CD4-positive, CD25-positive, alpha-beta regulatory T cell (primary cell): ENCODE results near the gene TEKT5. TPM values are rescaled to one million over a fixed set of nuclear protein-coding genes. Genes with fewer than 3 reads are reported as not detected.
A peak's percentile ranks its signal among the peaks of the same experiment; 100 is the strongest.

Experiments
- ATAC-seq, 2 donors: fragments of 150-1000 bp; cut with Tn5 transposase; one replicate each; pipeline ENCODE4 v1.10.0; 2021; ENCODE audit warnings: low read depth in 2 of 2, moderate number of reproducible peaks in 2 of 2, moderate library complexity in 1 of 2
- DNase-seq, 3 donors: peaks; one replicate each; pipeline versions ENCODE4 v3.0.0 to v3.0.0-alpha.2; 2012 to 2022; ENCODE audit warnings: mixed read lengths in 1 of 3
- H3K27ac ChIP-seq: one replicate; pipeline ENCODE4 v1.7.0; 2013; ENCODE audit warnings: mild to moderate bottlenecking, low read length; ENCODE audit not compliant: insufficient read depth, poor library complexity, severe bottlenecking
- H3K27me3 ChIP-seq: one replicate; pipeline ENCODE4 v1.7.0; 2013; ENCODE audit warnings: low read length; ENCODE audit not compliant: control insufficient read depth, insufficient read depth
- H3K36me3 ChIP-seq: one replicate; pipeline ENCODE4 v1.7.0; 2013; ENCODE audit warnings: mild to moderate bottlenecking, low read length, moderate library complexity; ENCODE audit not compliant: control insufficient read depth, insufficient read depth
- H3K4me1 ChIP-seq: 2 replicates; pipeline ENCODE4 v1.7.0; 2013; ENCODE audit warnings: mild to moderate bottlenecking, low read length; ENCODE audit not compliant: insufficient read depth, control insufficient read depth, poor library complexity, severe bottlenecking
- H3K4me3 ChIP-seq: one replicate; pipeline ENCODE4 v1.7.0; 2013; ENCODE audit warnings: low read depth, mild to moderate bottlenecking, low read length, moderate library complexity
- H3K9me3 ChIP-seq, 2 experiments: 1 replicate in 1 of 2; 2 replicates in 1 of 2; pipeline ENCODE4 v1.7.0; 2013; ENCODE audit warnings: low read length in 2 of 2, mild to moderate bottlenecking in 1 of 2, moderate library complexity in 1 of 2; ENCODE audit not compliant: control insufficient read depth in 2 of 2
- H3K27ac Mint-ChIP-seq, 3 donors: one replicate each; pipeline ENCODE4 v1.8.0; 2020 to 2022; ENCODE audit warnings: mild to moderate bottlenecking in 3 of 3, mixed read lengths in 3 of 3, moderate library complexity in 2 of 3
- H3K27me3 Mint-ChIP-seq: one replicate; pipeline ENCODE4 v1.8.0; 2022; ENCODE audit warnings: mild to moderate bottlenecking, mixed read lengths
- H3K36me3 Mint-ChIP-seq: one replicate; pipeline ENCODE4 v1.8.0; 2020; ENCODE audit warnings: mixed read lengths
- H3K4me1 Mint-ChIP-seq, 4 donors: one replicate each; pipeline ENCODE4 v1.8.0; 2020 to 2022; ENCODE audit warnings: mixed read lengths in 4 of 4, mild to moderate bottlenecking in 1 of 4
- H3K4me3 Mint-ChIP-seq, 4 donors: one replicate each; pipeline ENCODE4 v1.8.0; 2020 to 2022; ENCODE audit warnings: mild to moderate bottlenecking in 4 of 4, mixed read lengths in 4 of 4, moderate library complexity in 3 of 4
- H3K9me3 Mint-ChIP-seq, 7 donors: one replicate each; pipeline ENCODE4 v1.8.0; 2020 to 2022; ENCODE audit warnings: mixed read lengths in 7 of 7, mild to moderate bottlenecking in 3 of 7, moderate library complexity in 2 of 7
- polyA plus RNA-seq, 4 donors: library from polyadenylated mRNA; unstranded; fragments of 300-500 nt; fragmentation: Illumina TruSeq; gene quantifications; one replicate each; pipeline ENCODE4 v1.2.3, GENCODE V29; 2021
- total RNA-seq: library from RNA; stranded (reverse); gene quantifications from one replicate; pipeline ENCODE4 v1.2.3, GENCODE V29; 2022

TEKT5 gene
- total and polyA plus RNA-seq, 5 donors from 2014 or later: 0.24 TPM; not detected in 4

DNA sequence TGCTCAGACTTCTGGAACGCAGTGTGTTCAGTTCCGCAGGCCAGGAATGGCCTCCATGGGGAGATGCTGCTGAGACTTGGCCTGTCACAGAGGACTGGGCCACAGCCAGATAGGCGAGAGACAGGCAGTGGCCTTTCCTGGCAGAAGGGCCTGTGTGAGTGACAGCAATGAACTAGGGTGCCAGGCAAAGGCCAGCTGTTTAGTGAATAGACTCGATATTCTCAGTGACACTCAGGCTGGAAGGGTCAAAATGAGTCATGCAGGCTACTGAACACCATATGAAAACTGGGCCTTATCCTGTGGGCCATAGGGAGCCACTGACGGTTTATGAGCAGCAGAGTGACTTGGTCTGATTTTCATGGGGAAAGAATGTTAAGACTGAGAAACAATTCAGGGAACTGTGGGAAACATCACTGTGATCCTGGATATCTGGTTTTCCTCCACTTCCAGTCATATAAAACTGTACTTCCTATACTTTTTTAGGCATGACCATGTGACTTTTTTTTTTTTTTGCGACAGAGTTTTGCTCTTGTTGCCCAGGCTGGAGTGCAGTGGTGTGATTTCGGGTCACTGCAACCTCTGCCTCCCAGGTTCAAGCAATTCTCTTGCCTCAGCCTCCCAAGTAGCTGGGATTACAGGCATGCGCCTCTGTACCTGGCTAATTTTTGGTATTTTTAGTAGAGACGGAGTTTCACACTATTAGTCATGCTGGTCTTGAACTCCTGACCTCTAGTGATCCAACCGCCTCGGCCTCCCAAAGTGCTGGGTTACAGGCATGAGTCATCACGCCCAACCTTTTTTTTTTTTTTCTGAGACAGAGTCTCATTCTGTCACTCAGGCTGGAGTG lies 43.7 kb upstream of the TEKT5 start:
- DNase-seq: peak; percentile 15 to 81 (median 16)
- Mint-ChIP-seq H3K9me3 (peaks cover 0 to 2% (median 0%) of the 10 kb centered on the region in 7 donors), H3K4me1 (peaks cover 5 to 18% (median 15%) of the 10 kb centered on the region in 4 donors), H3K27ac (peak overlapping the region in 2 of 3 donors; percentile 46 to 52), H3K4me3 (no peak overlapping the region), H3K36me3 (no peaks in the 10 kb centered on the region), H3K27me3 (peaks cover 4% of the 10 kb centered on the region)
- Histone ChIP-seq H3K9me3 (no peaks in the 10 kb centered on the region), H3K36me3 (no peaks in the 10 kb centered on the region), H3K4me3 (no peak overlapping the region), H3K27ac (no peak overlapping the region), H3K4me1 (peaks cover 20% of the 10 kb centered on the region), H3K27me3 (no peaks in the 10 kb centered on the region)
- peak; percentile 15 to 29 for ATAC-seq

- Histone ChIP-seq H3K36me3 (no peaks in the 10 kb centered on the region), H3K4me1 (peaks cover 14% of the 10 kb centered on the region), H3K27me3 (no peaks in the 10 kb centered on the region), H3K4me3 (peak overlapping the region; percentile 69), H3K27ac (peak overlapping the region; percentile 64), H3K9me3 (no peaks in the 10 kb centered on the region)
- peak overlapping the region; percentile 89 to 91 (median 90) for H3K27ac Mint-ChIP-seq
- no peaks in the 10 kb centered on the region for H3K36me3 Mint-ChIP-seq
- peak; percentile 63 to 87 (median 83) for DNase-seq
- H3K4me1 Mint-ChIP-seq: peaks cover 5 to 15% (median 10%) of the 10 kb centered on the region in 4 donors
- H3K4me3 Mint-ChIP-seq: peak overlapping the region; percentile 7 to 89 (median 80)
- ATAC-seq: peak; percentile 76 to 84
- peaks cover 0 to 2% (median 0%) of the 10 kb centered on the region in 7 donors for H3K9me3 Mint-ChIP-seq
- H3K27me3 Mint-ChIP-seq: peaks cover 8% of the 10 kb centered on the region
Measured at GRCh38 chr16:10737068-10737625, 42.4 kb upstream of the TEKT5 start.

DNA sequence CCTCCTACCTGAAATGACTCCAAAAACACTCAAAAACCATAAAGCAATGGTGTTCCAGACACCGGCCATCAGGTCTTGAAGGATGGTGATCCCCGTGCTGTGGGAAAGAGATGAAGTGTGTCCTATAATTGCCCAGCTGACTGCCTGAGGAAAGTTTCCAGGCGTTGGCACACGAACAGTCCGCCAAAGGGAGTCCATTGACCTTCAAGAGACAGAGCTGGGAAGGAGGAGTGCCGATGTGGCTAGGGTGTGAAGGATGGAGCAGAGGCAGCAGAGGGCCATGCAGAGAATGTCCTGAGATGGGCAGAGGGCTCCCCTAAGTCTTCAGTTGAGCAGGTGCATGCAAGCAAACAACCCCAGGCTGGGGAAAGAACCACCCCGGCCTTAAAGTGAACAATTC lies 37.1 kb upstream of the TEKT5 start:
- Mint-ChIP-seq H3K36me3 (no peaks in the 10 kb centered on the region), H3K27ac (peak overlapping the region in 1 of 3 donors; percentile 56), H3K4me3 (no peak overlapping the region), H3K27me3 (peaks cover 8% of the 10 kb centered on the region), H3K9me3 (no peaks in the 10 kb centered on the region), H3K4me1 (peaks cover 0 to under 1% (median under 1%) of the 10 kb centered on the region in 4 donors)
- H3K4me3 ChIP-seq: no peak overlapping the region
- DNase-seq (no peak), ATAC-seq (no peak)
- H3K36me3 ChIP-seq: no peaks in the 10 kb centered on the region
- H3K4me1 ChIP-seq: no peaks in the 10 kb centered on the region
- H3K27me3 ChIP-seq: no peaks in the 10 kb centered on the region
- H3K9me3 ChIP-seq: no peaks in the 10 kb centered on the region
- H3K27ac ChIP-seq: no peak overlapping the region

- Histone ChIP-seq H3K27ac (no peak overlapping the region), H3K27me3 (no peaks in the 10 kb centered on the region), H3K4me1 (no peaks in the 10 kb centered on the region), H3K36me3 (no peaks in the 10 kb centered on the region), H3K9me3 (no peaks in the 10 kb centered on the region), H3K4me3 (no peak overlapping the region)
- Mint-ChIP-seq H3K36me3 (no peaks in the 10 kb centered on the region), H3K4me3 (no peak overlapping the region), H3K9me3 (peaks cover 0 to 2% (median 0%) of the 10 kb centered on the region in 7 donors), H3K4me1 (no peaks in the 10 kb centered on the region), H3K27ac (no peak overlapping the region), H3K27me3 (peaks cover 12% of the 10 kb centered on the region)
- DNase-seq (no peak), ATAC-seq (no peak)
Measured at GRCh38 chr16:10729104-10730048, 34.6 kb upstream of the TEKT5 start.

GRCh38 chr16:10728003-10728887 lies 33.5 kb upstream of the TEKT5 start:
- no peaks in the 10 kb centered on the region for H3K36me3 Mint-ChIP-seq
- Histone ChIP-seq H3K36me3 (no peaks in the 10 kb centered on the region), H3K27ac (no peak overlapping the region), H3K9me3 (no peaks in the 10 kb centered on the region), H3K4me3 (no peak overlapping the region), H3K4me1 (no peaks in the 10 kb centered on the region), H3K27me3 (no peaks in the 10 kb centered on the region)
- H3K27me3 Mint-ChIP-seq: peaks cover 10% of the 10 kb centered on the region
- H3K4me3 Mint-ChIP-seq: no peak overlapping the region
- DNase-seq (no peak), ATAC-seq (peak in 1 of 2 donors; percentile 20)
- H3K9me3 Mint-ChIP-seq: peaks cover 0 to 2% (median 0%) of the 10 kb centered on the region in 7 donors
- no peaks in the 10 kb centered on the region for H3K4me1 Mint-ChIP-seq
- H3K27ac Mint-ChIP-seq: no peak overlapping the region

DNA sequence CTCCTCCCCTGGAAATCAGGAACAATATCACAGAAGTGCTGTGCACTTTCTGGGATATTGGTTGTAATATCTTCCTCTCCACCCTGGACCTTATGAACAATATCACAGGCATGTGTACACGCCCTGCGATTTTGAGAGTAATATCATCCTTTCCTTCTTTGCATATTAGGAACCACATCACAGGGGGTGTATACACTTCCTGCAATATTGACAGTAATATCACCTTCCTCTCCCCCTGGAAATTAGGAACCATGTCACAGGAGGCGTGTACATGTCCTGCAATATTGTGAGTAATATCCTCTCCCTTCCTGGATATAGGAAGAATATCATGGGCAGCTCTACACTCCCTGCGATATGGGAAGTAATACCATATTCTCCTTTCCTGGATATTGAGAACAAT lies 14.2 kb upstream of the TEKT5 start:
- no peak for DNase-seq
- H3K4me3 ChIP-seq: no peak overlapping the region
- no peaks in the 10 kb centered on the region for H3K4me1 ChIP-seq
- Mint-ChIP-seq H3K4me3 (no peak overlapping the region), H3K9me3 (no peaks in the 10 kb centered on the region), H3K27me3 (peaks cover 5% of the 10 kb centered on the region), H3K4me1 (no peaks in the 10 kb centered on the region), H3K36me3 (no peaks in the 10 kb centered on the region), H3K27ac (no peak overlapping the region)
- H3K27me3 ChIP-seq: no peaks in the 10 kb centered on the region
- no peak overlapping the region for H3K27ac ChIP-seq
- H3K9me3 ChIP-seq: no peaks in the 10 kb centered on the region
- ATAC-seq: no peak
- no peaks in the 10 kb centered on the region for H3K36me3 ChIP-seq

- H3K9me3 ChIP-seq: no peaks in the 10 kb centered on the region
- peaks cover 7% of the 10 kb centered on the region for H3K27me3 Mint-ChIP-seq
Measured at GRCh38 chr16:10699756-10700155, 5.0 kb upstream of the TEKT5 start.

More at GRCh38 chr16:10699756-10700155, 5.0 kb upstream of the TEKT5 start:
- peaks cover 0 to 4% (median 0%) of the 10 kb centered on the region in 7 donors for H3K9me3 Mint-ChIP-seq
- no peaks in the 10 kb centered on the region for H3K36me3 Mint-ChIP-seq
- no peaks in the 10 kb centered on the region for H3K4me1 ChIP-seq
- ATAC-seq: no peak
- no peak overlapping the region for H3K4me3 Mint-ChIP-seq
- no peak overlapping the region for H3K27ac ChIP-seq
- H3K4me3 ChIP-seq: no peak overlapping the region
- DNase-seq: no peak
- no peak overlapping the region for H3K27ac Mint-ChIP-seq
- H3K27me3 ChIP-seq: no peaks in the 10 kb centered on the region
- H3K36me3 ChIP-seq: no peaks in the 10 kb centered on the region
- H3K4me1 Mint-ChIP-seq: no peaks in the 10 kb centered on the region
